ENCODE data around the gene RPS3. TPM values are rescaled to one million over a fixed set of nuclear protein-coding genes. Genes with fewer than 3 reads are reported as not detected.

RPS3 gene
- total RNA-seq, 4 donors from 2014 or later, result 1,039 to 1,811 (median 1,104) TPM

- no peak for TF ChIP-seq CTCF (IDR thresholded peaks at IDR 0.05)
- no peak for TF ChIP-seq POLR2A (IDR thresholded peaks at IDR 0.05)
- no peak overlapping the region for H3K27ac ChIP-seq
- H3K4me3 ChIP-seq (replicated peaks in 1 of 3), result no peak overlapping the region
- no peaks in the 10 kb centered on the region for H3K27me3 ChIP-seq
- H3K36me3 ChIP-seq, result no peaks in the 10 kb centered on the region
- WGBS, 2 donors, result 90 to 100% methylated on average over 2 of the region's 4 CpGs
- intact Hi-C loops (cut with DNase I), result no loop called here
- H3K4me1 ChIP-seq, result peaks cover 0 to 11% of the 10 kb centered on the region in 2 donors
- no peak for DNase-seq
- no peaks in the 10 kb centered on the region for H3K9me3 ChIP-seq
Observed at GRCh38 chr11:75434051-75434450, 34.7 kb downstream of the RPS3 start.

GRCh38 chr11:75434886-75435570, 35.7 kb downstream of the RPS3 start:
- no peaks in the 10 kb centered on the region for H3K9me3 ChIP-seq
- H3K4me3 ChIP-seq (replicated peaks in 1 of 3), result no peak overlapping the region
- peaks cover 0 to 6% of the 10 kb centered on the region in 2 donors for H3K4me1 ChIP-seq
- no peaks in the 10 kb centered on the region for H3K36me3 ChIP-seq
- WGBS, 2 donors, result 95 to 97% methylated on average over 8 to 11 of the region's 12 CpGs
- no peak overlapping the region for H3K27ac ChIP-seq
- H3K27me3 ChIP-seq, result no peaks in the 10 kb centered on the region
- no peak for DNase-seq
- TF ChIP-seq POLR2A (IDR thresholded peaks at IDR 0.05) (no peak), CTCF (IDR thresholded peaks at IDR 0.05) (no peak)
- intact Hi-C loops (cut with DNase I), result no loop called here

GRCh38 chr11:75435571-75435925, 36.2 kb downstream of the RPS3 start:
- Histone ChIP-seq H3K4me3 (replicated peaks in 1 of 3) (no peak overlapping the region), H3K36me3 (no peaks in the 10 kb centered on the region), H3K27ac (no peak overlapping the region), H3K4me1 (peaks cover 0 to 3% of the 10 kb centered on the region in 2 donors), H3K27me3 (no peaks in the 10 kb centered on the region), H3K9me3 (no peaks in the 10 kb centered on the region)
- WGBS, 2 donors, result 90 to 93% methylated on average over 7 to 9 of the region's 9 CpGs
- TF ChIP-seq POLR2A (IDR thresholded peaks at IDR 0.05) (no peak), CTCF (IDR thresholded peaks at IDR 0.05) (no peak)
- intact Hi-C loops (cut with DNase I), result no loop called here
- DNase-seq, result no peak

GRCh38 chr11:75436806-75437205, 37.5 kb downstream of the RPS3 start:
- H3K27ac ChIP-seq, result no peak overlapping the region

More at GRCh38 chr11:75436806-75437205, 37.5 kb downstream of the RPS3 start:
- Histone ChIP-seq H3K4me1 (no peaks in the 10 kb centered on the region), H3K9me3 (no peaks in the 10 kb centered on the region), H3K4me3 (replicated peaks in 1 of 3) (no peak overlapping the region), H3K27me3 (no peaks in the 10 kb centered on the region), H3K36me3 (no peaks in the 10 kb centered on the region)
- 80 to 82% methylated on average over 3 to 4 of the region's 9 CpGs for WGBS, 2 donors
- intact Hi-C loops (cut with DNase I), result no loop called here
- no peak for DNase-seq
- TF ChIP-seq CTCF (IDR thresholded peaks at IDR 0.05) (no peak), POLR2A (IDR thresholded peaks at IDR 0.05) (no peak)
